Measurements from ENCODE around the gene ZNF844.

- no peak for TF ChIP-seq POLR2A (IDR thresholded peaks at IDR 0.05; ENCODE audit: borderline replicate concordance, extremely low read depth, insufficient read depth, insufficient read length)
- TF ChIP-seq ZFX (IDR thresholded peaks at IDR 0.05): no peak
- TF ChIP-seq RAD21 (IDR thresholded peaks at IDR 0.05; ENCODE audit: low read depth): no peak
- no peak for TF ChIP-seq CEBPB (IDR thresholded peaks at IDR 0.05; ENCODE audit: low read depth)
- TF ChIP-seq, protein P1, sequence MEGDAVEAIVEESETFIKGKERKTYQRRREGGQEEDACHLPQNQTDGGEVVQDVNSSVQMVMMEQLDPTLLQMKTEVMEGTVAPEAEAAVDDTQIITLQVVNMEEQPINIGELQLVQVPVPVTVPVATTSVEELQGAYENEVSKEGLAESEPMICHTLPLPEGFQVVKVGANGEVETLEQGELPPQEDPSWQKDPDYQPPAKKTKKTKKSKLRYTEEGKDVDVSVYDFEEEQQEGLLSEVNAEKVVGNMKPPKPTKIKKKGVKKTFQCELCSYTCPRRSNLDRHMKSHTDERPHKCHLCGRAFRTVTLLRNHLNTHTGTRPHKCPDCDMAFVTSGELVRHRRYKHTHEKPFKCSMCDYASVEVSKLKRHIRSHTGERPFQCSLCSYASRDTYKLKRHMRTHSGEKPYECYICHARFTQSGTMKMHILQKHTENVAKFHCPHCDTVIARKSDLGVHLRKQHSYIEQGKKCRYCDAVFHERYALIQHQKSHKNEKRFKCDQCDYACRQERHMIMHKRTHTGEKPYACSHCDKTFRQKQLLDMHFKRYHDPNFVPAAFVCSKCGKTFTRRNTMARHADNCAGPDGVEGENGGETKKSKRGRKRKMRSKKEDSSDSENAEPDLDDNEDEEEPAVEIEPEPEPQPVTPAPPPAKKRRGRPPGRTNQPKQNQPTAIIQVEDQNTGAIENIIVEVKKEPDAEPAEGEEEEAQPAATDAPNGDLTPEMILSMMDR (IDR thresholded peaks at IDR 0.05 in 2 of 3, conservative IDR thresholded peaks at IDR 0.05 in 1 of 3; ENCODE audit: borderline replicate concordance in 1 of 3, insufficient read depth in 1 of 3, low read depth in 2 of 3, low read length in 2 of 3): no peak
- no peak for TF ChIP-seq EZH2phosphoT487 (IDR thresholded peaks at IDR 0.05; ENCODE audit: borderline replicate concordance)
- TF ChIP-seq POLR2AphosphoS5 (IDR thresholded peaks at IDR 0.05; ENCODE audit: low read depth, low read length): no peak
- TF ChIP-seq EGR1 (IDR thresholded peaks at IDR 0.05; ENCODE audit: low read depth): no peak
- TF ChIP-seq ZBTB33 (IDR thresholded peaks at IDR 0.05; ENCODE audit: extremely low read depth, insufficient replicate concordance, low read length): no peak
- TF ChIP-seq ATF3 (IDR thresholded peaks at IDR 0.05): no peak
- no peak for TF ChIP-seq MAX (IDR thresholded peaks at IDR 0.05)
- no peak for TF ChIP-seq SP1 (IDR thresholded peaks at IDR 0.05; ENCODE audit: low read depth)
These were observed 46.6 kb downstream of the ZNF844 start for GRCh38 chr19:12111176-12111575.
